KOPT-K1 (cell line): ENCODE measurements around the gene RTEL1.

ENCODE experiments used
- H3K27ac ChIP-seq: fragments of 200-600 bp; sonication (generic); 2 replicates; pipeline ENCODE4 v1.5.1; 2016; ENCODE audit warnings: antibody characterized with exemption, mild to moderate bottlenecking, low read depth, low read length; ENCODE audit not compliant: poor library complexity, severe bottlenecking
- H3K36me3 ChIP-seq: fragments of 200-600 bp; sonication (generic); 2 replicates; pipeline ENCODE4 v1.5.1; 2017; ENCODE audit warnings: antibody characterized with exemption, mild to moderate bottlenecking, low read length, moderate library complexity; ENCODE audit not compliant: insufficient read depth
- H3K9me3 ChIP-seq: fragments of 200-600 bp; sonication (generic); 2 replicates; pipeline ENCODE4 v1.5.1; 2017; ENCODE audit warnings: antibody characterized with exemption, low read length, mild to moderate bottlenecking; ENCODE audit not compliant: insufficient read depth, poor library complexity, severe bottlenecking

RTEL1 gene

GRCh38 chr20:63692436-63693082 lies 34.4 kb downstream of the RTEL1 start:
- no peaks in the 10 kb centered on the region for H3K9me3 ChIP-seq
- H3K27ac ChIP-seq = no peak overlapping the region
- peaks cover 25% of the 10 kb centered on the region; the same call in 1 of the 2 replicates for H3K36me3 ChIP-seq

- Histone ChIP-seq H3K9me3 (no peaks in the 10 kb centered on the region), H3K36me3 (peaks cover 25% of the 10 kb centered on the region; the same call in 1 of the 2 replicates), H3K27ac (no peak overlapping the region)
Measured at GRCh38 chr20:63693083-63693732, 35.1 kb downstream of the RTEL1 start.

GRCh38 chr20:63693733-63694583 lies 35.8 kb downstream of the RTEL1 start:
- Histone ChIP-seq H3K9me3 (no peaks in the 10 kb centered on the region), H3K27ac (no peak overlapping the region), H3K36me3 (peaks cover 25% of the 10 kb centered on the region; the same call in 1 of the 2 replicates)

DNA sequence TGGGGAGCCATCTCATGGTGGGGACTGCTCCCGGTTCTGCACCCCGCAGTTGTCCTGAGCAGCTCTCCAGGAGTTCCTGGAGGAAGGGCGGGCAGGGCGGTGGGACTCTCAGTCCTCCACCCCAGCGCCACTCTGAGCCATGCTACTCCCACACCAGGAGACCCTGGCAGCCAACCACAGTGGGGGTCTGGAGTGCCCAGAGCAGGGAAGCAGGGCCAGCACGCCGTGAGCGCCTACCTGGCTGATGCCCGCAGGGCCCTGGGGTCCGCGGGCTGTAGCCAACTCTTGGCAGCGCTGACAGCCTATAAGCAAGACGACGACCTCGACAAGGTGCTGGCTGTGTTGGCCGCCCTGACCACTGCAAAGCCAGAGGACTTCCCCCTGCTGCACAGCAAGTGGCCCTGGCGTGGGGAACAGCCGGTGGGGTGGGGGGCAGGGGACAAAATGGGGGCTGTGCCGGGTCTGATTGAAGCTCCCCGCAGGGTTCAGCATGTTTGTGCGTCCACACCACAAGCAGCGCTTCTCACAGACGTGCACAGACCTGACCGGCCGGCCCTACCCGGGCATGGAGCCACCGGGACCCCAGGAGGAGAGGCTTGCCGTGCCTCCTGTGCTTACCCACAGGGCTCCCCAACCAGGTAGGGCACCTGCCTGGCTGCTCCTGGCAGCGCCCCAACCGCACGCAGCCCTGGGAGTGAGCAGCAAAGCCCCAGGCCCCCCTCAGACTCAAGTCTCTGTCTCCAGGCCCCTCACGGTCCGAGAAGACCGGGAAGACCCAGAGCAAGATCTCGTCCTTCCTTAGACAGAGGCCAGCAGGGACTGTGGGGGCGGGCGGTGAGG lies 36.7 kb downstream of the RTEL1 start:
- Histone ChIP-seq H3K27ac (no peak overlapping the region), H3K36me3 (peaks cover 32% of the 10 kb centered on the region; the same call in 1 of the 2 replicates), H3K9me3 (no peaks in the 10 kb centered on the region)

- H3K27ac ChIP-seq = no peak overlapping the region
- peaks cover 40% of the 10 kb centered on the region; the same call in 1 of the 2 replicates for H3K36me3 ChIP-seq
- no peaks in the 10 kb centered on the region for H3K9me3 ChIP-seq
Measured at GRCh38 chr20:63695424-63696305, 37.6 kb downstream of the RTEL1 start.

DNA sequence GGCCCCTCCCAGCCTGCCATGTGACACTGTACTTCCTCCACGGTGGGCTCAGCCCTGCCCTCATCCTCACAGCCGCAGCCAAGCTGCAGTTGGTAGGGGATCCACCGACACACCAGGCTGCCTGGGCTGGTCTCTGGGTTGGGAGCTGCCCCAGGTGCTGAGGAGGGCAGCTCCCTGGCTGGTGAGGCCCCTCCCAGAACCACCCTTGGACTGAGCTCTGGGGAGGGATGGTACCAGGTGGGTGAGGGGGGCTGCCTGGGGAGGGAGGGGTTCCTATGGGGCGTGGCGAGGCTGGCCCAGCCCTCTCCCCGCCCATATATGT lies 38.2 kb downstream of the RTEL1 start:
- peaks cover 40% of the 10 kb centered on the region; the same call in 1 of the 2 replicates for H3K36me3 ChIP-seq
- no peaks in the 10 kb centered on the region for H3K9me3 ChIP-seq
- H3K27ac ChIP-seq = no peak overlapping the region

DNA sequence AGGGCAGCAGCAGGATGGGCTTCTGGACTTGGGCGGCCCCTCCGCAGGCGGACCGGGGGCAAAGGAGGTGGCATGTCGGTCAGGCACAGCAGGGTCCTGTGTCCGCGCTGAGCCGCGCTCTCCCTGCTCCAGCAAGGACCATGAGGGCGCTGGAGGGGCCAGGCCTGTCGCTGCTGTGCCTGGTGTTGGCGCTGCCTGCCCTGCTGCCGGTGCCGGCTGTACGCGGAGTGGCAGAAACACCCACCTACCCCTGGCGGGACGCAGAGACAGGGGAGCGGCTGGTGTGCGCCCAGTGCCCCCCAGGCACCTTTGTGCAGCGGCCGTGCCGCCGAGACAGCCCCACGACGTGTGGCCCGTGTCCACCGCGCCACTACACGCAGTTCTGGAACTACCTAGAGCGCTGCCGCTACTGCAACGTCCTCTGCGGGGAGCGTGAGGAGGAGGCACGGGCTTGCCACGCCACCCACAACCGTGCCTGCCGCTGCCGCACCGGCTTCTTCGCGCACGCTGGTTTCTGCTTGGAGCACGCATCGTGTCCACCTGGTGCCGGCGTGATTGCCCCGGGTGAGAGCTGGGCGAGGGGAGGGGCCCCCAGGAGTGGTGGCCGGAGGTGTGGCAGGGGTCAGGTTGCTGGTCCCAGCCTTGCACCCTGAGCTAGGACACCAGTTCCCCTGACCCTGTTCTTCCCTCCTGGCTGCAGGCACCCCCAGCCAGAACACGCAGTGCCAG lies 38.7 kb downstream of the RTEL1 start, which contains the start of gene TNFRSF6B:
TSS of gene TNFRSF6B (plus strand) at position 25 of the 729 bp plus-strand sequence. CDS start at position 141, 116 bp downstream.
- Histone ChIP-seq H3K27ac (no peak within 1 kb of the TSS), H3K36me3 (peaks cover 40% of the 10 kb centered on the region; the same call in 1 of the 2 replicates), H3K9me3 (no peaks in the 10 kb centered on the region)

- Histone ChIP-seq H3K9me3 (no peaks in the 10 kb centered on the region), H3K27ac (no peak overlapping the region), H3K36me3 (peaks cover 40% of the 10 kb centered on the region; the same call in 1 of the 2 replicates)
Measured at GRCh38 chr20:63697357-63697867, 39.3 kb downstream of the RTEL1 start.

DNA sequence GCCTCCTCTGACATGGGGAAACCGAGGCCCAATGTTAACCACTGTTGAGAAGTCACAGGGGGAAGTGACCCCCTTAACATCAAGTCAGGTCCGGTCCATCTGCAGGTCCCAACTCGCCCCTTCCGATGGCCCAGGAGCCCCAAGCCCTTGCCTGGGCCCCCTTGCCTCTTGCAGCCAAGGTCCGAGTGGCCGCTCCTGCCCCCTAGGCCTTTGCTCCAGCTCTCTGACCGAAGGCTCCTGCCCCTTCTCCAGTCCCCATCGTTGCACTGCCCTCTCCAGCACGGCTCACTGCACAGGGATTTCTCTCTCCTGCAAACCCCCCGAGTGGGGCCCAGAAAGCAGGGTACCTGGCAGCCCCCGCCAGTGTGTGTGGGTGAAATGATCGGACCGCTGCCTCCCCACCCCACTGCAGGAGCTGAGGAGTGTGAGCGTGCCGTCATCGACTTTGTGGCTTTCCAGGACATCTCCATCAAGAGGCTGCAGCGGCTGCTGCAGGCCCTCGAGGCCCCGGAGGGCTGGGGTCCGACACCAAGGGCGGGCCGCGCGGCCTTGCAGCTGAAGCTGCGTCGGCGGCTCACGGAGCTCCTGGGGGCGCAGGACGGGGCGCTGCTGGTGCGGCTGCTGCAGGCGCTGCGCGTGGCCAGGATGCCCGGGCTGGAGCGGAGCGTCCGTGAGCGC lies 39.9 kb downstream of the RTEL1 start:
- Histone ChIP-seq H3K36me3 (peaks cover 42% of the 10 kb centered on the region; the same call in 1 of the 2 replicates), H3K27ac (no peak overlapping the region)

DNA sequence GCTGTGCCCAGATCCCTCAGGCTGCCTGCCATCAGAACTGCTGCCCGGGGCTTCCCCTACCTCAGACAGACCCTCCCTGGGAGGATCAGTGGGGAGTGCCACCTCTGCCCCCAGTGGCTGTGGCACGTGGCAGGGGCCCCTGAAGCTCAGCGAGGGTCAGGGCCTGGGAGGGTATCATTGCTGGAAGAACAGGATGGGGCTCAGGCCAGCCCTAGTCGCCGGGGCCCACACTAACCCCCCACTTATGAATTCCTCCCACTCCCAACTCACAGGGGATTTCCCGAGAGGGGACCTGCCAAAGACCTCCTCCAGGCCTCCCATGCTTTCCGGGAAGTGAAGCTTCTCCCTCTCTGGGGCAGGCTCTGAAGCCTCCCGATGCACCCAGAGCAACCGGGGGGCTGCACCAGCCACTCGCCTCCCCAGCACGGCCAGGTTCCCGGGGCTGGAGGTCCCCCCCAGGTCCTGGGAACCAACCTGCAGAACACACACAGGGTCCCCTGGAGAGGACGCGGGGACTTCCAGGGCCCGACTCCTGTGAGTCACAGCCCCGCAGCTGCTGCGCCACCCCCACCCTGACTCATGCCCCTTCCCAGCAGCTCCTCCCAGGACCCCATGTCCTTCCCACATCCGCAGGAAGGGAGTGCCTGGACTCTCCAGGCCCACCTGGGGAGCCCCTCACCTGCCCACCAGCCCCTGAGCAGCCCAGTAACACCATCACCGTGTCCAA lies 40.8 kb downstream of the RTEL1 start:
- H3K9me3 ChIP-seq = no peaks in the 10 kb centered on the region
- H3K27ac ChIP-seq = no peak overlapping the region
- H3K36me3 ChIP-seq = peaks cover 50% of the 10 kb centered on the region

More for the DNA sequence above, 39.9 kb downstream of the RTEL1 start:
- no peaks in the 10 kb centered on the region for H3K9me3 ChIP-seq

- H3K9me3 ChIP-seq = no peaks in the 10 kb centered on the region
- H3K36me3 ChIP-seq = peaks cover 52% of the 10 kb centered on the region
- no peak overlapping the region for H3K27ac ChIP-seq
Measured at GRCh38 chr20:63699466-63700198, 41.5 kb downstream of the RTEL1 start.
